Ishikawa (cell line): ENCODE data around the gene C15orf40.

Experiments used
- EGR1 ChIP-seq: IDR thresholded peaks from 2 replicates; pipeline ENCODE4 v1.6.1; 2012
- EP300 ChIP-seq: IDR thresholded peaks from 2 replicates; pipeline ENCODE4 v1.6.1; 2012; ENCODE audit warnings: borderline replicate concordance
- MAX ChIP-seq: IDR thresholded peaks from 2 replicates; pipeline ENCODE4 v1.6.1; 2012
- NFIC ChIP-seq: IDR thresholded peaks from 2 replicates; pipeline ENCODE4 v1.6.1; 2012
- TAF1 ChIP-seq: IDR thresholded peaks from 2 replicates; pipeline ENCODE4 v1.6.1; 2012; ENCODE audit warnings: low read depth, mild to moderate bottlenecking
- YY1 ChIP-seq: IDR thresholded peaks from 2 replicates; pipeline ENCODE4 v1.6.1; 2012; ENCODE audit warnings: low read depth
- ZBTB7A ChIP-seq: IDR thresholded peaks from 2 replicates; pipeline ENCODE4 v1.6.1; 2012; ENCODE audit warnings: low read depth

DNA sequence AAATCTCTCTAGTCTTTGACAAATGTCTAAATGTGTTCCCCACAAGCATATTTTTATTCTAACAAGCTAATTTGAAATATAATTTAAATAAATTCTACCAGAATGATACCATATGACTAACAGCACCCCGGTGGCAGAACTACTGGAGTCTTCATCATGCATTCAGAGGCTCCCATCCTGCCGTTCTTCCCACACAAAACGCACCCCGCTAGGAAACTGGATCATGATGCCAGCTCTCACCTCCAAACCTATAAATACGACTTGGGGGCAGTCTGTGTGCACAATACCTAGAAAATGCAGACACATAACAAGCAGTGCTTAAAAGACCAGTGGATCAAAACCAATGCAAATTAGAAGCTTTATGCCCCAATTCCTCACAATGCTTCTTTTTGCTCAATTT is 67.4 kb downstream of the C15orf40 start:
- TF ChIP-seq NFIC = no peak
- TF ChIP-seq MAX = no peak
- TF ChIP-seq TAF1 = no peak
- TF ChIP-seq EGR1 = no peak
- TF ChIP-seq YY1 = no peak
- TF ChIP-seq EP300 = no peak
- TF ChIP-seq ZBTB7A = no peak
